CD4-positive, alpha-beta memory T cell (primary cell): Measurements from ENCODE around the gene PSD2. TPM values are rescaled to one million over a fixed set of nuclear protein-coding genes. Genes with fewer than 3 reads are reported as not detected.

ENCODE experiments used
- polyA plus RNA-seq, 2 donors: library from polyadenylated mRNA; unstranded; fragments of 300-500 nt; fragmentation: Illumina TruSeq; gene quantifications; one replicate each; pipeline ENCODE4 v1.2.3, GENCODE V29; 2021
- total RNA-seq, 2 experiments: library from RNA; stranded (reverse); gene quantifications; one replicate each; pipeline ENCODE4 v1.2.3, GENCODE V29; 2021

Gene PSD2
- total and polyA plus RNA-seq, 4 experiments from 2014 or later = not detected

Other genes starting within 250 kb of the PSD2 start
- gene UBE2D2, start 234.5 kb upstream of the PSD2 start, total RNA-seq = 100 to 1,000 TPM; 160 to 169 TPM
- 100 to 1,000 TPM; 341 to 411 TPM for gene UBE2D2, start 234.5 kb upstream of the PSD2 start, polyA plus RNA-seq
- 1 to 10 TPM; 1.6 to 3.6 TPM for gene CXXC5, start 147.5 kb upstream of the PSD2 start, total RNA-seq
- 1 to 10 TPM; 2.7 to 5.5 TPM for gene CXXC5, start 147.5 kb upstream of the PSD2 start, polyA plus RNA-seq
- gene NRG2, start 247.5 kb downstream of the PSD2 start, total RNA-seq = under 1 TPM; 0.11 to 0.17 TPM
- gene NRG2, start 247.5 kb downstream of the PSD2 start, polyA plus RNA-seq = under 1 TPM in 1 of 2 donors, not detected in 1; 0.15 TPM